Bronchial epithelial cell (primary cell): ENCODE measurements around the gene PTPN7. TPM values are rescaled to one million over a fixed set of nuclear protein-coding genes. Genes with fewer than 3 reads are reported as not detected.
"Not testable (repeated sequence)": the region's sequence is repeated elsewhere in the genome, so short reads cannot be mapped to it uniquely, and the experiment has no call there.

Experiments used
- DNase-seq: peaks from one replicate; pipeline ENCODE4 v3.0.0-alpha.2; 2010; ENCODE audit warnings: low read depth
- FAIRE-seq: peaks from 2 replicates; lab custom pipeline; 2011; peaks lifted over from hg19 to GRCh38; lab: Jason Lieb, UNC
- H3K27me3 ChIP-seq: 2 replicates; pipeline ENCODE4 v1.5.1; 2011; ENCODE audit warnings: low read length; ENCODE audit not compliant: control insufficient read depth, insufficient read depth
- H3K36me3 ChIP-seq: 2 replicates; pipeline ENCODE4 v1.5.1; 2011; ENCODE audit warnings: low read length; ENCODE audit not compliant: control insufficient read depth, insufficient read depth
- H3K4me3 ChIP-seq: 2 replicates; pipeline ENCODE4 v1.5.1; 2011; ENCODE audit warnings: mild to moderate bottlenecking, low read depth, low read length, control low read depth
- CTCF ChIP-seq: IDR thresholded peaks from 2 replicates; pipeline ENCODE4 v1.5.1; 2011; ENCODE audit warnings: mild to moderate bottlenecking, moderate library complexity, low read length, control low read depth, inconsistent platforms; ENCODE audit not compliant: insufficient read depth, severe bottlenecking
- total RNA-seq: library from RNA; depleted of rRNA; stranded (reverse); fragments of >200 nt; gene quantifications from 2 replicates; pipeline ENCODE4 v1.2.1, GENCODE V29; 2014

PTPN7 gene
- total RNA-seq, 1 donor from 2014 or later = not detected

GRCh38 chr1:202171292-202172014, 11.1 kb upstream of the PTPN7 start:
- no peaks in the 10 kb centered on the region for H3K36me3 ChIP-seq
- no peak for FAIRE-seq
- no peak for TF ChIP-seq CTCF

DNA sequence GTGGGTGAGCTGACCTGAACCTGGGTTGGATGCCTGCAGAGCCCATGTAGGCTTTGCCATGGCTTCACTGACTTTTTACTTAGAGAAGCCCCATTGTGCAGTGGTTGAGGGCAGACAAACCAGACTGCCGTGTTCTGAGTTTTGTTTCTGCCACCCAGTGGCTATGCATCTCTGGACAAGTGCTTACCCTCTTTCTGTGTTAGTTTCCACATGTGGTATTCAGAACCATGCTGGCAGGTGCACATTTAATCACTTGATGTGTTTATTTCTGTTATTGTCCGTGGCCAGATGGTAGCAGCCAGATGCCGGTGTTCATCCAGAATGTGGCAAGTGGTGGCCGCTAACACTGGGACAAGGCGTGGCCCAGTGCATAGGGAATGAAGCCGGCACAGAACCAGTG, 10.3 kb upstream of the PTPN7 start:
- TF ChIP-seq CTCF = no peak
- no peaks in the 10 kb centered on the region for H3K36me3 ChIP-seq
- FAIRE-seq (no peak), DNase-seq (no peak)
- peaks cover 4% of the 10 kb centered on the region for H3K27me3 ChIP-seq
- H3K4me3 ChIP-seq = no peak overlapping the region

More at GRCh38 chr1:202171292-202172014, 11.1 kb upstream of the PTPN7 start:
- no peak for DNase-seq
- H3K4me3 ChIP-seq = no peak overlapping the region
- H3K27me3 ChIP-seq = peaks cover 4% of the 10 kb centered on the region

- Histone ChIP-seq H3K27me3 (peaks cover 4% of the 10 kb centered on the region), H3K36me3 (no peaks in the 10 kb centered on the region), H3K4me3 (no peak overlapping the region)
- no peak for TF ChIP-seq CTCF
- no peak for FAIRE-seq
- DNase-seq = no peak
Measured at GRCh38 chr1:202168861-202169260, 8.5 kb upstream of the PTPN7 start.

DNA sequence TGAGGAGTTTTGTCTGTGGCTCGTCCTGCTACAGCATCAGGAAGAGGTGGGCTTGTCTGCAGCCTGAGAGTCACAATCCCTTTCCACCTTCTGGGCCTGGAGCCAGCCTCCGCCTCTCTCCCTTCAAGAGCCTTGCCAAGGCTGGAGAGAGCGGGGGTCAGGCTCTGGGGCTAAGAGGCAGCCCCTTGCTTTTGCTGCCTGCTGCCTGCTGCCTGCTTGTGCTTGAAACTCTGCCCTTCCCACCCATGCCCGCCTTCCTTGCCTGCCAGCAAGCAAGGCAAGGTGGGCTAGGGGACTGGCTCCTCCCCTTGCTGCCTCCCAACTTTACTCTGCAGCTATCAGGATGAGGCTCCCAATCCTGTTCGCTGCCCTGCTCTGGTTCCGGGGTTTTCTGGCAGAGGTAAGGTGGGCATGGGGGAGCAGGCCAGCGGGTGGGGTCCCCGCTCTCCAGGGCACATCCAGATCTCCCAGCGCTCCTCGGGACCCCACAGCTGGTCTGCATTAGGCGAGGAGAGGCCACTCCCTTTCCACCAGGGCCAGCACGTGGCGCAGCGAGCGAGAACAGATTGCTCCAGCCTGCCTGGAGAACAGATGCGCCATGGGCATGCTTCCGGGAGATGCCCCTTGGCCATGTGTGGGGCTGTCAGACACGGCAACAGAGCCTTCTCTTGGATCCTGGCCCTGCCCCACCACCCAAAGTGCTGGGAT, 7.5 kb upstream of the PTPN7 start:
- no peak for DNase-seq
- H3K4me3 ChIP-seq = no peak overlapping the region
- no peak for FAIRE-seq
- peaks cover 5% of the 10 kb centered on the region for H3K27me3 ChIP-seq
- H3K36me3 ChIP-seq = no peaks in the 10 kb centered on the region
- no peak for TF ChIP-seq CTCF

DNA sequence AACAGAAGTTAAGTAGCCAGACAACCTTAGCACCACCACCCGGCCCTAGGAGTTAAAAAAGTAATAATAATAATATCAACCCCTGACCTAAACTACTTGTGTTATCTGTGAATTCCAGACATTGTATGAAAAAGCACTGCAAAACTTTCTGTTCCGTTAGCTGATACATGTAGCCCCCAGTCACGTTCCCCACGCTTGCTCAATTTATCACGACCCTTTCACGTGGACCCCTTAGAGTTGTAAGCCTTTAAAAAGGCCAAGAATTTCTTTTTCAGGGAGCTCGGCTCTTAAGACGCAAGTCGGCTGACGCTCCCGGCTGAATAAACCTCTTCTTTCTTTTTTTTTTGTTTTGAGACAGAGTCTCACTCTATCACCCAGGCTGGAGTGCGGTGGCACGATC, 6.7 kb upstream of the PTPN7 start:
- FAIRE-seq, DNase-seq, H3K36me3 ChIP-seq: not testable (repeated sequence)

More for the DNA sequence above, 6.7 kb upstream of the PTPN7 start:
- H3K27me3 ChIP-seq, H3K4me3 ChIP-seq: not testable (repeated sequence)
